ENCODE measurements around the gene MACROD2. TPM values are rescaled to one million over a fixed set of nuclear protein-coding genes. Genes with fewer than 3 reads are reported as not detected.

The MACROD2 gene
- total RNA-seq, 1 experiment from 2014 or later: 3.7 TPM

DNA sequence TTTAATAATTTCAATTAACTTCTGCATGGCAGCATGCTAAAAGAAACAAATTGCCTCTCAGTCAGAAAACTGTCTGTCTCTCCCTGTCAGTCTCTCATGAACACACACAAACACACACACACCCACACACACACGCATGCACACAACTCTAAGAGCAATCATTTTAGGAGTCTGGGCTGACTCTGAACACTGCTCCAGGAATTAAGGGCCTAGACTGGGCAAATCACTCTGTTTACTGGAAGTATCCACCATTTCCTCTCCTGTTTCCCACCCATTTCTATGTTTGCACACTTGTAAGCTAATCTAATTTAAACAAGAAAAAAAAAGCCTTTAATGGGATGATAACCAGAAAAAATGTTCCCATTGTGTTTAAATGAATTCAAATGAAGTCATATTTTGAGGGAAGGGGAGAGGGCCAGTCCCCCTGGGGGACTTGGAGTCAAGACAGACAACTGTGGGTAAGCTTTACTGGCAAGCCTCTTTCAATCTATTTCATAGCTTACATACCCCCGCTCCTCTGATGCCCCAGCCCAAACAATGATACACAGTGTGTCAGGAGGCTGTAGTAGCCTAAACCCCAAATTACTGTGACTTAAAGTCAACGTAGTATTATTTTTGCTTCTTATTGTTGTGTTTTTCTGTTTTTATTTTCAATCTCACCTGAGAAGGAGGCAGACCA is 789.9 kb downstream of the MACROD2 start:
- ChIA-PET RAD21 (ENCODE audit: low non-redundant PET in 1 of 2, low total read pairs in 2 of 2, uncharacterized antibody in 2 of 2, unreplicated experiment in 2 of 2) (no interaction called here), CTCF (no interaction called here), POLR2A (no interaction called here)
- Histone ChIP-seq H3K4me2 (ENCODE audit: low read length) (no peak overlapping the region), H3K27me3 (ENCODE audit: insufficient read depth, low read length) (no peaks in the 10 kb centered on the region), H3K4me1 (ENCODE audit: control insufficient read depth in 1 of 2, insufficient read depth in 2 of 2, low read length in 2 of 2) (no peaks in the 10 kb centered on the region), H3K36me3 (ENCODE audit: control insufficient read depth in 1 of 2, insufficient read depth in 2 of 2, low read length in 2 of 2) (no peaks in the 10 kb centered on the region), H3K79me2 (ENCODE audit: insufficient read depth, low read length) (no peaks in the 10 kb centered on the region), H3K4me3 (replicated peaks in 1 of 2; ENCODE audit: low read depth in 1 of 2, low read length in 2 of 2) (no peak overlapping the region), H3K9ac (ENCODE audit: low read length) (no peak overlapping the region), H3K9me2 (ENCODE audit: insufficient read depth) (no peaks in the 10 kb centered on the region), H3K27ac (ENCODE audit: low read depth, low read length) (no peak overlapping the region), H2AFZ (ENCODE audit: low read depth, low read length, poor library complexity, severe bottlenecking) (no peak overlapping the region), H3K9me3 (ENCODE audit: control insufficient read depth in 1 of 2, insufficient read depth in 1 of 2, low read depth in 1 of 2, low read length in 2 of 2) (no peaks in the 10 kb centered on the region), H4K20me1 (ENCODE audit: insufficient read depth) (no peaks in the 10 kb centered on the region)
- intact Hi-C loops (cut with micrococcal nuclease): no loop called here
- BruUV-seq (replicated peaks): no TSS peak
- no peak for DNase-seq (ENCODE audit: low read depth, low spot score)
- no peak for TF ChIP-seq EGR1 (IDR thresholded peaks at IDR 0.05; ENCODE audit: low read depth)
- no peak for TF ChIP-seq FOSL1 (IDR thresholded peaks at IDR 0.05; ENCODE audit: low read depth)
- TF ChIP-seq, protein P1, sequence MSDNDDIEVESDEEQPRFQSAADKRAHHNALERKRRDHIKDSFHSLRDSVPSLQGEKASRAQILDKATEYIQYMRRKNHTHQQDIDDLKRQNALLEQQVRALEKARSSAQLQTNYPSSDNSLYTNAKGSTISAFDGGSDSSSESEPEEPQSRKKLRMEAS (IDR thresholded peaks at IDR 0.05): no peak
- TF ChIP-seq, protein P2, sequence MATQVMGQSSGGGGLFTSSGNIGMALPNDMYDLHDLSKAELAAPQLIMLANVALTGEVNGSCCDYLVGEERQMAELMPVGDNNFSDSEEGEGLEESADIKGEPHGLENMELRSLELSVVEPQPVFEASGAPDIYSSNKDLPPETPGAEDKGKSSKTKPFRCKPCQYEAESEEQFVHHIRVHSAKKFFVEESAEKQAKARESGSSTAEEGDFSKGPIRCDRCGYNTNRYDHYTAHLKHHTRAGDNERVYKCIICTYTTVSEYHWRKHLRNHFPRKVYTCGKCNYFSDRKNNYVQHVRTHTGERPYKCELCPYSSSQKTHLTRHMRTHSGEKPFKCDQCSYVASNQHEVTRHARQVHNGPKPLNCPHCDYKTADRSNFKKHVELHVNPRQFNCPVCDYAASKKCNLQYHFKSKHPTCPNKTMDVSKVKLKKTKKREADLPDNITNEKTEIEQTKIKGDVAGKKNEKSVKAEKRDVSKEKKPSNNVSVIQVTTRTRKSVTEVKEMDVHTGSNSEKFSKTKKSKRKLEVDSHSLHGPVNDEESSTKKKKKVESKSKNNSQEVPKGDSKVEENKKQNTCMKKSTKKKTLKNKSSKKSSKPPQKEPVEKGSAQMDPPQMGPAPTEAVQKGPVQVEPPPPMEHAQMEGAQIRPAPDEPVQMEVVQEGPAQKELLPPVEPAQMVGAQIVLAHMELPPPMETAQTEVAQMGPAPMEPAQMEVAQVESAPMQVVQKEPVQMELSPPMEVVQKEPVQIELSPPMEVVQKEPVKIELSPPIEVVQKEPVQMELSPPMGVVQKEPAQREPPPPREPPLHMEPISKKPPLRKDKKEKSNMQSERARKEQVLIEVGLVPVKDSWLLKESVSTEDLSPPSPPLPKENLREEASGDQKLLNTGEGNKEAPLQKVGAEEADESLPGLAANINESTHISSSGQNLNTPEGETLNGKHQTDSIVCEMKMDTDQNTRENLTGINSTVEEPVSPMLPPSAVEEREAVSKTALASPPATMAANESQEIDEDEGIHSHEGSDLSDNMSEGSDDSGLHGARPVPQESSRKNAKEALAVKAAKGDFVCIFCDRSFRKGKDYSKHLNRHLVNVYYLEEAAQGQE (IDR thresholded peaks at IDR 0.05; ENCODE audit: low read depth): no peak
- TF ChIP-seq JUND (IDR thresholded peaks at IDR 0.05): no peak
- no peak for ATAC-seq

DNA sequence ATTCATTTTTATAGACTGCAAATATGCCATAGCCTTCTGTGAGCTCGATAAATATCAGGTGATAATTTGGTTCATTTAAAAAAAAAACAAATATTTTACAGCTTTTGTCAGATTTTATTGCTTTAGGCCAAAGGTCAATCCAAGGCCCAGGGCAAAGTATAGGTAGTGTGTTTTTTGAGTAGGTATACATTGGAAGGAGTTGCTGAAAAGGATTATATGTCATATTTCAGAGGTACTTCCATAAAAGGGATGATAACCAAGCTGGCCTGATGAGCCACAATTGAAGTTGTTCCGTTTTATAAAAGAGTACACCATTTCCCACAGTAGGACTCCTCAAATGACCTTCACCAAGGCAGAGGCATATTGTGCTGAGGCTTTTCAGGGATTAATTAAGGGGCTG is 794.9 kb downstream of the MACROD2 start:
- H3K9me3 ChIP-seq (ENCODE audit: control insufficient read depth in 1 of 2, insufficient read depth in 1 of 2, low read depth in 1 of 2, low read length in 2 of 2): no peaks in the 10 kb centered on the region
- H3K9ac ChIP-seq (ENCODE audit: low read length): no peak overlapping the region
- no peak overlapping the region for H3K27ac ChIP-seq (ENCODE audit: low read depth, low read length)
- H3K27me3 ChIP-seq (ENCODE audit: insufficient read depth, low read length): no peaks in the 10 kb centered on the region
- H3K9me2 ChIP-seq (ENCODE audit: insufficient read depth): no peaks in the 10 kb centered on the region
- no peaks in the 10 kb centered on the region for H3K4me1 ChIP-seq (ENCODE audit: control insufficient read depth in 1 of 2, insufficient read depth in 2 of 2, low read length in 2 of 2)
- H3K4me3 ChIP-seq (replicated peaks in 1 of 2; ENCODE audit: low read depth in 1 of 2, low read length in 2 of 2): no peak overlapping the region
- no peak for ATAC-seq
- ChIA-PET POLR2A (no interaction called here), RAD21 (ENCODE audit: low non-redundant PET in 1 of 2, low total read pairs in 2 of 2, uncharacterized antibody in 2 of 2, unreplicated experiment in 2 of 2) (no interaction called here), CTCF (no interaction called here)
- no peaks in the 10 kb centered on the region for H4K20me1 ChIP-seq (ENCODE audit: insufficient read depth)
- no peak overlapping the region for H3K4me2 ChIP-seq (ENCODE audit: low read length)
- intact Hi-C loops (cut with micrococcal nuclease): no loop called here
- DNase-seq (ENCODE audit: low read depth, low spot score): no peak
- H3K36me3 ChIP-seq (ENCODE audit: control insufficient read depth in 1 of 2, insufficient read depth in 2 of 2, low read length in 2 of 2): no peaks in the 10 kb centered on the region
- H2AFZ ChIP-seq (ENCODE audit: low read depth, low read length, poor library complexity, severe bottlenecking): no peak overlapping the region
- no TSS peak for BruUV-seq (replicated peaks)
- H3K79me2 ChIP-seq (ENCODE audit: insufficient read depth, low read length): no peaks in the 10 kb centered on the region
- TF ChIP-seq, protein P2 (IDR thresholded peaks at IDR 0.05; ENCODE audit: low read depth): no peak
- no peak for TF ChIP-seq ELF1 (IDR thresholded peaks at IDR 0.05; ENCODE audit: borderline replicate concordance, low read depth)
- TF ChIP-seq EGR1 (IDR thresholded peaks at IDR 0.05; ENCODE audit: low read depth): no peak
- TF ChIP-seq, protein P3, sequence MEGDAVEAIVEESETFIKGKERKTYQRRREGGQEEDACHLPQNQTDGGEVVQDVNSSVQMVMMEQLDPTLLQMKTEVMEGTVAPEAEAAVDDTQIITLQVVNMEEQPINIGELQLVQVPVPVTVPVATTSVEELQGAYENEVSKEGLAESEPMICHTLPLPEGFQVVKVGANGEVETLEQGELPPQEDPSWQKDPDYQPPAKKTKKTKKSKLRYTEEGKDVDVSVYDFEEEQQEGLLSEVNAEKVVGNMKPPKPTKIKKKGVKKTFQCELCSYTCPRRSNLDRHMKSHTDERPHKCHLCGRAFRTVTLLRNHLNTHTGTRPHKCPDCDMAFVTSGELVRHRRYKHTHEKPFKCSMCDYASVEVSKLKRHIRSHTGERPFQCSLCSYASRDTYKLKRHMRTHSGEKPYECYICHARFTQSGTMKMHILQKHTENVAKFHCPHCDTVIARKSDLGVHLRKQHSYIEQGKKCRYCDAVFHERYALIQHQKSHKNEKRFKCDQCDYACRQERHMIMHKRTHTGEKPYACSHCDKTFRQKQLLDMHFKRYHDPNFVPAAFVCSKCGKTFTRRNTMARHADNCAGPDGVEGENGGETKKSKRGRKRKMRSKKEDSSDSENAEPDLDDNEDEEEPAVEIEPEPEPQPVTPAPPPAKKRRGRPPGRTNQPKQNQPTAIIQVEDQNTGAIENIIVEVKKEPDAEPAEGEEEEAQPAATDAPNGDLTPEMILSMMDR (IDR thresholded peaks at IDR 0.05 in 2 of 3, conservative IDR thresholded peaks at IDR 0.05 in 1 of 3; ENCODE audit: borderline replicate concordance in 1 of 3, insufficient read depth in 1 of 3, low read depth in 2 of 3, low read length in 2 of 3): no peak

All from HCT116 (cell line).